Activated T-cell treated with anti-CD3 and anti-CD28 coated beads for 48 hours (primary cell): ENCODE data around the gene ZBTB32.
A peak's percentile ranks its signal among the peaks of the same experiment; 100 is the strongest.

Experiments
- DNase-seq: peaks from one replicate; pipeline ENCODE4 v3.0.0-alpha.2; 2020; ENCODE audit warnings: low read depth

The ZBTB32 gene

DNA sequence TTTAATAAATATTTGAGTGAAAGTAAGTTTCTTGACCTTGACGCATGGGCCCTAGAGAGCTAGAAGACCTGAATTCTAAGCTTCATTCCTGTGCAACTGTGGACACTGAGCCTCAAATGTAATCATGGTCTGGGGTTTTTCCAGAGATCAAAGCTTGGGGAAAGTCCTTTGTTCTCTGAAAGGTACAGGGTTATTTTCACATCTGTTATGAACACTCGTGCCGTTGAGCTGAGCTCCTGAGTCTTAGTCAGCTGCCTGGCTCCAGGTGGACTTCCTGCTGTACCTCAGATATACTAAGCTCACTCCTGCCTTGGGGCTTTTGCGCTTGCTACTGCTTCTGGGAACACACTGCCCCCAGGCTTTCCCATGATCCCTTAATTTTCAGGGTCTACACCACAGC, 7.5 kb upstream of the ZBTB32 start:
- DNase-seq, result no peak

DNA sequence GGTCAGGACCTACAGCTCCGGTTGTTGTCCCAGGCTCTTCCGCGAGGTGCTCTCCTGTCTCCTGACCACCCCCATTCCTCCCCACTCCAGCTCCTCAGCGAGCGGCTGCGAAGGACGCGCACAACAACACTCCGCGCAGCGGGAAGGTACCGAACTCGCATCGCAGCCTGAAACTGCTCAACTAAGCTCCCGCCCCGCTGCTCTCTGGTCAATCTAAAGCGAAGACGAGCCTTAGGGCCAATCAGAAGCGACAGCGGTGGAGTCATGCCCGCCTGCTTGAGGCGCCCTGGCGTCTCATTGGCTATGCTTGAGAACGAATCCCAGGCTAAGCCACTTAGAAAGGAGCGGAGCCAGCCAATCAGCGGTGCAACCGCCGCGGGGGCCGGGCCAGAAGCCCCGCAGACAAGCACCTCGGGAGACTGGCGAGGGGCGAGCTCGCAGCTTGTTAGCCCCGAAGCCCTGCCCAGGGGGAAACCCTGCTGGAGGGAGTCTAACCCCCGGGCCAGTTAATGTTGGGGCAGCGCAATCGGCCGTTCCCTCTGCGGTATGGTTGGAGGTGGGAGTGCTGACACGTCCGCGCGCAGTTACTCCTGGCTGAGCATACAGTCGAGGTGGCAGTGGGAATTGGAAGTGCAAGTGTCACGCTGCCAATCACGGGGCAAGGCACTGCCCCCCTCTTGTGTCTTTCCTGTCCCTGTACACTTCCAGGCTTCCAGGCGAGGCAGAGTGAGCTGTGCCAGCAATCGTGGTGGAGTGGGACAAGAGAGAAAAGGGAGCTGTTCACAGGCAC, 1.9 kb upstream of the ZBTB32 start:
- DNase-seq, result peak; percentile 89

DNA sequence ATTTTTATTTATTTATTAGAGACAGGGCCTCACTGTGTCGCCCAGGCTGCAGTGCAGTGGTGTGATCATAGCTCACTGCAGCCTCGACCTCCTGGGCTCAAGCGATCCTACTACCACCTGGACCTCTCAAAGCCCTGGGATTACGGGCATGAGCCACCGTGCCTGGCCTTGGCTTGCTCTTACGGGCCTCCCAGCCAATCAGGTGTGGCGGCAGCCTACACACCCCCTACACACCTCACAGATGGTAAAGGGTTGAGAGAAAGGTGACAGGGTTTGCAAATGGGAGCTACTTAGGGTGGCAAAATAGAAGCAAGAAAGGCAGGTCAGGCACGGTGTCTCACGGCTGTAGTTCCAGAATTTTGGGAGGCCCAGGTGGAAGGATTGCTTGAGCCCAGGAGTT, 1.0 kb upstream of the ZBTB32 start:
- DNase-seq, result no peak

DNA sequence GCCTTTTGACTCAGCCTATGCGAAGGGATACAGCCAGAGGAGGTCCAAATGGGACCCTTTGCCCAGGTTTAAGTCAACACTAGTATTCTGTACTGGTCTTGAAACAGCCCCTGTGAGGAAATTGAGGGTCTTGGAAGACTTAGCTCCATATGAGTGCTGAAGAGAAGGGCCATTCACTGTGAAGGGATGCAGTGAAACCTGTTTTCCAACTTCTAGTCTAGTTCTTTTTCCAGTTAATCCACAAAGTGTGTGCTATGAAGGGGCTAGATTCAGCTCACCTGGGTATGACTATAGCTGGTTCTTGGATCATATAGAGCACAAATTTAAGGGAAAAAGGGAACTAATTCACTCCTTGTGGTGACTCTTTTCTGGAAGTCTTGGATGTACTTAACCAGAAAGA, 4.0 kb downstream of the ZBTB32 start:
- no peak for DNase-seq

DNA sequence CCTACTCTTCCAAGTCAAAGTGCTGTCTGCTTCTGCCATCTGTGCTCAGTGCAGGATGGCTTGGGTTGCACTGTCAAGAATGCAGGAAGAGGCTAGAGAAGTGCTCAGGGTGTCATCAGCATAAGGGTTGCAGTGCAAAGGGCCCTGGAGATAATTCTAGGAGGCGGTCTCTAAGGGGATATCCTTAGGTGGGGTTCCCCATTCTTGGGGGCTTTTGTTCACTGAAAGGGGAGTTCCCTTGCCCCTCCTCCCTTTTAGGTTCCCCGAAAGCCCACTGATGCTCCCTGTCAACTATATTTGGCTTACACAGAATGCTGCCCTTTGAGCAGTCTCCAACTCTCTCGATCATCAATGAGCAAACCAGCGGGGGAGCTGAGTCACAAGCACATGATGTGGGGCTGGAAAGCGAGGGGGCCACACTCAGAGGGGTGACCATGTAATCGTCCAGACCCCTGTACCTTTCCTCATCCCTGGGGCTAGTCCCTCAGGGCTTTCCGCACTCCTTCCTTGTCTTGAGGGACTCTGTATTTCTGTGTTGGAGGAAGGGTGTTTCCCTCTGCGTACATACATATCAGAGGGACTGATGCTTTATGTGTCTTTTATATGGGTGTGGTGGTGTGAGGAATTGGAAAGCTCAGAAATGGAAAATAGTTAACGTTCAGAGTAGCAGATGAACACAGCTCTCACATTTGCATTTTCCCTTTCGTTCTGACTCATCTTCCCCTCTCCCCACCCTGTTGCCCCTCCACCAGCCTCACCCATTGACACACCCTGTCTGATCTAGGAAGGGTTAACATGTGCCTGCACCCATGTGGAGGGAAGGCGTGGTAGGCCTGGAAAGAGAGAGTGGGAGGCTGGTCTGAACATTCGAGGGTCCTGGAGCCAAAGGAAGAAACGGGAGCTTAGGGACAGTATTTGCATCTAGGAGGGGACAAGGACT, 6.7 kb downstream of the ZBTB32 start:
- peak; percentile 67 for DNase-seq

DNA sequence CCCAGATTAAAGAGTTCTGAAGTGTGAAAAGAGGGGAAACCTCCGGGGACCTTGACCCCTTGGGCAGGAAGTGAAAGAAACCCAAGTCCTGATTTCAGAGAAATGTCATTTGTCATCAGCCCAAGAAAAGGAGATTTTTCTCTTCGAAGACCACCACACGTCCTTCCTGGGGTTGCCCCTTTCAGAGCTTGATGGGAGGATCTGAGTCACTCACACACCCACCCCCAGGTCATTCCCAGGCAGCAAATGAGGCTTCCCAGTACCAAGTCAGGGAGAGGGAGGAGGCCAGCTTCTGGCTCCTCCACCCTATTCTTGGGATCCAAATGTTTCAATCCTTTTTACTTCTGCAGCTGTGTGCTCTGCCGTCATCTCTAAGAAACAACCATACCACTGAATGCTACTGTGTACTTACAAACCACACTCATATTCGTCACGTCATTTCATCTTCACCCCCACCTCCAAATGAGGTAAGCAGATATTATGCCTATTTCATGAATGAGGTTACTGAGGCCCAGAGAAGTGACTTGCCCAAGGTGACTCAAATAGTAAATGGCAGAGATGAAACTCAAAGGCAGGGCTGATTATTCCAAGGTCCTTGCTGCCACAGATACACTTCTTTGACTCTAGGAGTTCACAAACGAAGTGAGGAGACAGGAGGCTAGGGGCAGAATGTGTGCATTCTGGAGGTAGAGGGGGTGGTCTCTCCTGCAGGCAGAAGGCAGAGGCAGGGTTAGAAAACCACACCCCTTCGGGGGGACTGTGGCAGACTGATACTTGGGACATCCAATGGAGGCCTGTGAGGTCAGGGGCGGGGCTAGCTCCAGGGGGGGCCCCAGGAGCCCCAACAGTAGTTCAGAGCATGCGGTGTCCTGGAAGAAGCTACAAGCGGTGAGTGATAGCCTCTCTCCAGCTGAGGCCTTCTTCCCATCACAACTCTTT, 8.5 kb downstream of the ZBTB32 start:
- DNase-seq, result peak; percentile 80

DNA sequence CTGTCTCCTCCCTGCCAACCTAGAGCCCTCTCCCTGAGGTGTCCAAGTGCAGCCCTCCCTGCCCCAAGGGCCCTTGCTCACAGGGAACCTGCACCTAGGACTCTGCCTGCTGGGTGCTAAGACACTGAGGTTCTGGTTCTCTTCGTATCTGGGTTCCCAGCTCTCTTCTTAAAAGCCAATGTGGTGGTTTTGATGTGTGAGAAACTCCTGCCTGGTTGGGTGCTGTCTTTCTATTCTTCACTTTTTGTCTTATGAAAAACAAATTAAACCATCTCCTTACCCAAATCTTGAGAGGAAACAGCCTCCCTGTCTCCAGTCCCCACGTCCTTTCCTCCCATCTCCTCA, 9.1 kb downstream of the ZBTB32 start:
- DNase-seq, result no peak

DNA sequence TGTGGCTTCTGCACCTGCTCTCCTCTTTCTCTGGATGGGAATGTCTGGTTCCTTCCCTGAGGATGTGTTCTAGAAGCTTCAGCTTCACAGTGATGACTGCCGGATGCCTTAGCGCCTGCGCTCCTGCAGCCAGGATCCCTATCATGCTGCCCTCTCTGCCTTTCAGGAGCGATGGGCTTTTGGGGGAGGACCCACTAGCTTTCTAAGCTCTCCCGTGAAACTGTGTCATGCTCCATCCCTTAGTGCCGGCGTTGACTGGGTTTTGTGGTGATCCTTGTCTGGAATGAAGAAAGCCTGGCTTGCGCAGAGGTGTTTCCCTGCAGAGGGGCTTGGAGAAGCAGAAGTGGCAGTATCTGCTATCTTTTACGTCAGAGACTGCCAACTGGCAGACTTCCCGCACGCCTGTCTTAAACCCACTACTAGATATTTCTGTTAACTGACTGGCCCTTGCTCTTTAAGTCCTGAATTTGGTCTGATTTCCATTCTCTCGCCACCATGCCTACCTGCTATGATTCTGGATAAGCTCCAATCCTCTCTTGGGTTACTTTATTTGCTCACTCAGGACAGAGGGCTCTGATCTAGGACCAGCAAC, 9.6 kb downstream of the ZBTB32 start:
- DNase-seq, result no peak

DNA sequence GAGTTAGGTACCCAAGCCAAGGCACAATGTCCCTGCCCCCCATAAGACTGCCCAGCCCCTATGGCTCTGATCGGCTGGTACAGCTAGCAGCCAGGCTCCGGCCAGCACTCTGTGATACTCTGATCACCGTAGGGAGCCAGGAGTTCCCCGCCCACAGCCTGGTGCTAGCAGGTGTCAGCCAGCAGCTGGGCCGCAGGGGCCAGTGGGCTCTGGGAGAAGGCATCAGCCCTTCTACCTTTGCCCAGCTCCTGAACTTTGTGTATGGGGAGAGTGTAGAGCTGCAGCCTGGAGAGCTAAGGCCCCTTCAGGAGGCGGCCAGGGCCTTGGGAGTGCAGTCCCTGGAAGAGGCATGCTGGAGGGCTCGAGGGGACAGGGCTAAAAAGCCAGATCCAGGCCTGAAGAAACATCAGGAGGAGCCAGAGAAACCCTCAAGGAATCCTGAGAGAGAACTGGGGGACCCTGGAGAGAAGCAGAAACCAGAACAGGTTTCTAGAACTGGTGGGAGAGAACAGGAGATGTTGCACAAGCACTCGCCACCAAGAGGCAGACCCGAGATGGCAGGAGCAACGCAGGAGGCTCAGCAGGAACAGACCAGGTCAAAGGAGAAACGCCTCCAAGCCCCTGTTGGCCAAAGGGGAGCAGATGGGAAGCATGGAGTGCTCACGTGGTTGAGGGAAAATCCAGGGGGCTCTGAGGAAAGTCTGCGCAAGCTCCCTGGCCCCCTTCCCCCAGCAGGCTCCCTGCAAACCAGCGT, 10.4 kb downstream of the ZBTB32 start:
- no peak for DNase-seq

DNA sequence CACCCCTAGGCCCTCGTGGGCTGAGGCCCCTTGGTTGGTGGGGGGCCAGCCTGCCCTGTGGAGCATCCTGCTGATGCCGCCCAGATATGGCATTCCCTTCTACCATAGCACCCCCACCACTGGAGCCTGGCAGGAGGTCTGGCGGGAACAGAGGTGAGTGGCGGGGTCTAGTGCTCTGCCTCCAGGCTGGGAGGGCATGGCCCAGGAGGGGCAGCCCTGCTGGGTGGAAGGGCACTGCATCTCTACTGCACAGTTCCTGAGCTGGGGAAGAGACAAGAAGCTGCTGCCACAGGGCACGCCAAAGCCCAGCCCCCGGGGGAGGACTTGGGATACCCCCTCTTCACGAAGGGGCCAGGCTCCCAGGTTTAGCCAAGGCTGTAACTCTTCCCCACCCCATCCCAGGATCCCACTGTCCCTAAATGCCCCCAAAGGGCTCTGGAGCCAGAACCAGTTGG, 11.0 kb downstream of the ZBTB32 start:
- DNase-seq, result no peak

DNA sequence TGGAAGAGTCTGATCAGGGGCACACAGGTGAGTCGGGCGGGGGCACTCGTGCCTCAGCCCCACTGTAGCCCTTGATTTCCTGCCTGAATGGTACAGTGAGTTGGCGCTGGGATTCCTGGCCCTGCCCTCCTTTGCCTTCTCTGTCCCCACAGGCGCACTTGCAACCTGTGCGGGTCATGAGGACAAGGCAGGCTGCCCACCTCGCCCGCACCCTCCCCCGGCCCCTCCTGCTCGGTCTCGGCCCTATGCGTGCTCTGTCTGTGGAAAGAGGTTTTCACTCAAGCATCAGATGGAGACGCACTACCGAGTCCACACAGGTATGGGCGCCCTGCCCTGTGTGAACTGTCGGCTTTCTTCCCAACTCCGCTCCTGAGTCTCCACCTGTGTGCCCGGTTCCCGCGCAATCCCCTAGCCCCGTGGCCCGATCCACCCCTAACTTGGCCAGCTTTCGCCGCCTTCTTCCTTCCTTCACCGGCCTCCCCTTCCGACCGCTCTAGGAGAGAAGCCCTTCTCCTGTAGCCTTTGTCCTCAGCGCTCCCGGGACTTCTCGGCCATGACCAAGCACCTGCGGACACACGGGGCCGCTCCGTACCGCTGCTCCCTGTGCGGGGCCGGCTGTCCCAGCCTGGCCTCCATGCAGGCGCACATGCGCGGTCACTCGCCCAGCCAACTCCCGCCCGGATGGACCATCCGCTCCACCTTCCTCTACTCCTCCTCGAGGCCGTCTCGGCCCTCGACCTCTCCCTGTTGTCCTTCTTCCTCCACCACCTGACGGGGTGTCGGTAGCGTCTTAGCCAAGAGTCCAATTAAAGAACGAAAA, 11.8 kb downstream of the ZBTB32 start:
- no peak for DNase-seq

DNA sequence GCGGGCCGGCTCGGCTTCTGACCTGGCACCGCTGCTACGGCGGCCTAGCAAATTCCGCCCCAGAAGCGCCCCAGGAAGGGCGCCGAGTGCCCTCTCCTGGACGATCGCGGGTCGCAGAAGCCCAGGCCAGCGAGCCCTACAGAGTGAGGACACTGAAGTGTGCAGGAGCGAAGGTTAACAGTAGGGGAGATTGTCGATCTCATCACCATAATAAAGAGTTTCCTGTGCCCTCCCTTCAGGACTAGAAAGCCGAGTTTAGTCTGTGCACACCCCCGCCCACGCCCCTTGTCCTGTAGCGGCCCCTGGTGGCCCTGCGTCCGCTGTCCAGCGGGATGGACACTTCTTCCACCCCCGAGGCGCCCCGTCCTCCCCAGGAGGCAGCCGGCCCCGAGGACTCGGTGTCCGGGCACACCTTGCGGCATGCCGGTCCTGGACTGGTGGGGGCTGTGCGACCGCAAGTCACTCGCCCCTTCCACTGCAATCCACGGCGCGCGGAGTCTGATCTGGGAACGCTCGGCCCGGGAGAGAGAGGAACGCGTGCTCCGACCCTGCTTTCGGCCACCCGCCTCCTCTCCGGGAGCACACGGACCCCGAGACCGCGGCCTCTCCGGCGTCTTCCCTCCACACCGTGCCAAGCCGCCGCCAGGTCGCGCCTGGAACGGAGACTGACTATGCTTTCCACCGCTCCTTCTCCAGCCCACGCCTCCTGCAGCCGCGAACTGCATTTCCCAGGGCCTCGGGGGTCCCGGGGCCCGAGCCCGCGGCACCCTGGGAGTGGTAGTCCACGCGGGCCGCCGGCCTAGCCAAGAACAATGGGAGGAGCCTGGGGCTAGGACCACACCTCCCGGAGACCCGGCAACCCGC, 12.7 kb downstream of the ZBTB32 start:
- DNase-seq, result peak; percentile 71

DNA sequence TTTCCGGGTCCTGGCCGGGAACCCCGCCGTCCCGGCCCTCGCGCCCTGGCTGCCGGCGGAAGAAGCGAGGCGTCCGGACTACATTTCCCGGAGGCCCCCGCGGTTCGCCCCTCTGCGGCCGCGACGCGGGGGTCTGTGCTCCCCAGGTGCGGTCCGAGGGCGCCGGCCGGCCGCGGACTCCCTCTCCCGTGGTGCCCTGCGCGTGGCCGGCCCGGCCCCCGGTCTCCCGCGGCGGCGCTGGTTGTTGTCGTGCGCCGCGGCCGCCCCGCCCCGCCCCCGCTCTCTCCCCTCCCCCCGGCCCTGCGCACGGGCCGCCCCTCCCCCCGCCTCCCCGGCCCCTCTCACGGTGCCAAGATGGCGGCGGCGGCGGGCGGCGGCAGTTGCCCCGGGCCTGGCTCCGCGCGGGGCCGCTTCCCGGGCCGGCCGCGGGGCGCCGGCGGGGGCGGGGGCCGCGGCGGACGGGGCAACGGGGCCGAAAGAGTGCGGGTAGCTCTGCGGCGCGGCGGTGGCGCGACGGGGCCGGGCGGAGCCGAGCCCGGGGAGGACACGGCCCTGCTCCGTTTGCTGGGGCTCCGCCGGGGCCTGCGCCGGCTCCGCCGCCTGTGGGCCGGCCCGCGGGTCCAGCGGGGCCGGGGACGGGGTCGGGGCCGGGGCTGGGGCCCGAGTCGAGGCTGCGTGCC, 13.4 kb downstream of the ZBTB32 start, which contains the start of gene KMT2B:
Gene KMT2B (plus strand): TSS at position 339 of the 680 bp plus-strand sequence. CDS start 16 bp downstream, at position 355.
- peak; percentile 97 for DNase-seq

DNA sequence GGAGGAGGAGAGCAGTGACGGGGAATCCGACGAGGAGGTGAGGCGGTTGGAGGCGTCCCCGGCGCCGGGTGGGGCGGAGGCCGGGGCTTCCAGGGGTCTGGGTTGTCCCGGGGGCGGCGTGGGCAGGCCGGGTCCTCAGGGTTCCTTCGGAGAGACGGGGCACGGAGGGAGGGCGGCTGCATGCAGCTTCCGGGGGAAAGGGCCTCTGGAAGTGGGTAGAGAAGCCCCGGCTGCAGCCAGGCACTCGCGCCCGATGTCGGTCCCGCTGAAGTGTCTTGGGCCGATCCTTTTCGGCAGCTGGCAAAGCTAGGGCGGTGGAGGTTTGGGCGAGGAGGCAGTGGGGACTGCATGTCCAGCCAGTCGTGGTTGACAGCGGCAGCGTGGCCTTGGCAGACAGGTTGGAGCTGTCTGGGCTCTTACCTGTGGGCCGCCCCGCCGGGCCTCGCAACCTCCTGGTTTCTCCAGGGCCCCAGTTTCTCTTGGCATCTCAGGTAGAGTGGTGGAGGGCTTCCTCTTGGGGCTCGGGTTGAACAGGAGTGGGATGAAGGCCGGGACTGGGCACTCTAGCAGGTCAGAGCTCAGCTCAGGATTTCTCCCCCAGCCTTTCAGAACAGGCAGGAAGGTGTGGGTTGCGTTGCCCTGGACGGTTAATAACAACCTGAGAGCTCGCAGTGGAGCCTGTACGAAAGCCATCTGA, 14.1 kb downstream of the ZBTB32 start:
- peak; percentile 59 for DNase-seq

DNA sequence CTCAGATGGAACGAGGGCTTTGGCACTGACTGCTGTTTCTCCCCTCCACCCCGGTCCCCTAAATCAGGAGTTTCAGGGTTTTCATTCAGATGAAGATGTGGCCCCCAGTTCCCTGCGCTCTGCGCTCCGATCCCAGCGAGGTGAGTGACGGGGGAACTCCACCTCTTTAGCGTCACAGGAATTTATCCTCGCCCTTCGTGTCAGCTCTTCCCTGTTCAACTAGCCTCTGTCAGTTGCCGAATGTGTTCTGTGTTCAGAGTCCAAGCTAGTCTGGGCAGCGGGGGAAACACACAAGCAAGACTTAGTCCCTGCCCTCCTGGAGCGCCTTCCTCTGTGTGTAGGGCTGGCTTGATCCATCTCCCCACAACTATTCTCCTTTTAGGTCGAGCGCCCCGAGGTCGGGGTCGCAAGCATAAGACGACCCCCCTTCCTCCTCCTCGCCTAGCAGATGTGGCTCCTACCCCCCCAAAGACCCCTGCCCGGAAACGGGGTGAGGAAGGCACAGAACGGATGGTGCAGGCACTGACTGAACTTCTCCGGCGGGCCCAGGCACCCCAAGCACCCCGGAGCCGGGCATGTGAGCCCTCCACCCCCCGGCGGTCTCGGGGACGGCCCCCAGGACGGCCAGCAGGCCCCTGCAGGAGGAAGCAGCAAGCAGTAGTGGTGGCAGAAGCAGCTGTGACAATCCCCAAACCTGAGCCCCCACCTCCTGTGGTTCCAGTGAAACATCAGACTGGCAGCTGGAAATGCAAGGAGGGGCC, 15.2 kb downstream of the ZBTB32 start:
- DNase-seq, result no peak

DNA sequence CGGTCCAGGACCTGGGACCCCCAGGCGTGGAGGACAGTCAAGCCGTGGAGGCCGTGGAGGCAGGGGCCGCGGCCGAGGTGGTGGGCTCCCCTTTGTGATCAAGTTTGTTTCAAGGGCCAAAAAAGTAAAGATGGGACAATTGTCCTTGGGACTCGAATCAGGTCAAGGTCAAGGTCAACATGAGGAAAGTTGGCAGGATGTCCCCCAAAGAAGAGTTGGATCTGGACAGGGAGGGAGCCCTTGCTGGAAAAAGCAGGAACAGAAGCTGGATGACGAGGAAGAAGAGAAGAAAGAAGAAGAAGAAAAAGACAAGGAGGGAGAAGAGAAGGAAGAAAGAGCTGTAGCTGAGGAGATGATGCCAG, 15.8 kb downstream of the ZBTB32 start:
- no peak for DNase-seq

DNA sequence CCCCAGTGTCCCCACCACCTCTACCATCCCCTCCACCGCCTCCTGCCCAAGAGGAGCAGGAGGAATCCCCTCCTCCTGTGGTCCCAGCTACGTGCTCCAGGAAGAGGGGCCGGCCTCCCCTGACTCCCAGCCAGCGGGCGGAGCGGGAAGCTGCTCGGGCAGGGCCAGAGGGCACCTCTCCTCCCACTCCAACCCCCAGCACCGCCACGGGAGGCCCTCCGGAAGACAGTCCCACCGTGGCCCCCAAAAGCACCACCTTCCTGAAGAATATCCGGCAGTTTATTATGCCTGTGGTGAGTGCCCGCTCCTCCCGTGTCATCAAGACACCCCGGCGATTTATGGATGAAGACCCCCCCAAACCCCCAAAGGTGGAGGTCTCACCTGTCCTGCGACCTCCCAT, 16.3 kb downstream of the ZBTB32 start:
- no peak for DNase-seq
